DOHH2 (cell line): ENCODE measurements around the gene SIGLEC5.

Experiments
- H3F3A ChIP-seq: fragments of 200-600 bp; sonication (generic), shearing (Covaris generic); 2 replicates; pipeline ENCODE4 v1.6.0; 2016; ENCODE audit warnings: antibody characterized with exemption, mild to moderate bottlenecking; ENCODE audit not compliant: control insufficient read depth, insufficient read depth
- H3K27ac ChIP-seq: fragments of 200-600 bp; sonication (generic); 2 replicates; pipeline ENCODE4 v1.5.1; 2014; ENCODE audit warnings: low read depth, mild to moderate bottlenecking, low read length, moderate library complexity
- H3K27me3 ChIP-seq: fragments of 200-600 bp; sonication (generic); 2 replicates; pipeline ENCODE4 v1.6.1; 2014; ENCODE audit warnings: mild to moderate bottlenecking, low read length, mixed read lengths; ENCODE audit not compliant: control insufficient read depth
- H3K36me3 ChIP-seq: fragments of 200-600 bp; sonication (generic); 2 replicates; pipeline ENCODE4 v1.6.1; 2014; ENCODE audit warnings: mild to moderate bottlenecking, low read length, moderate library complexity, mixed read lengths; ENCODE audit not compliant: control insufficient read depth
- H3K4me1 ChIP-seq: fragments of 200-600 bp; sonication (generic); 2 replicates; pipeline ENCODE4 v1.6.1; 2014; ENCODE audit warnings: mild to moderate bottlenecking, low read length, mixed read lengths; ENCODE audit not compliant: control insufficient read depth
- H3K4me2 ChIP-seq: fragments of 200-600 bp; sonication (generic); 2 replicates; pipeline ENCODE4 v1.6.0; 2014; ENCODE audit warnings: mild to moderate bottlenecking, low read length, moderate library complexity
- H3K4me3 ChIP-seq: fragments of 200-600 bp; sonication (generic); 2 replicates; pipeline ENCODE4 v1.5.1; 2014; ENCODE audit warnings: mild to moderate bottlenecking, low read length, mixed read lengths
- H3K79me2 ChIP-seq: fragments of 200-600 bp; sonication (generic); 2 replicates; pipeline ENCODE4 v1.6.1; 2014; ENCODE audit warnings: mild to moderate bottlenecking, low read length, mixed read lengths; ENCODE audit not compliant: control insufficient read depth
- H3K9me2 ChIP-seq: fragments of 200-600 bp; sonication (generic); replicated peaks from 2 replicates; pipeline ENCODE4 v1.6.1; 2014; ENCODE audit warnings: mild to moderate bottlenecking, low read length, mixed read lengths; ENCODE audit not compliant: control insufficient read depth
- H3K9me3 ChIP-seq: fragments of 200-600 bp; sonication (generic); 2 replicates; pipeline ENCODE4 v1.6.1; 2014; ENCODE audit warnings: antibody characterized with exemption, low read length, mixed read lengths; ENCODE audit not compliant: control insufficient read depth, insufficient read depth
- H4K20me1 ChIP-seq: fragments of 200-600 bp; sonication (generic); 2 replicates; pipeline ENCODE4 v1.6.0; 2014; ENCODE audit warnings: low read depth, mild to moderate bottlenecking, antibody characterized with exemption, low read length, moderate library complexity; ENCODE audit not compliant: control insufficient read depth, insufficient read depth
- CTCF ChIP-seq: fragments of 200-600 bp; sonication (generic); IDR thresholded peaks from one replicate; pipeline ENCODE4 v1.5.1; 2014; ENCODE audit warnings: antibody characterized with exemption, mild to moderate bottlenecking, low read depth, low read length; ENCODE audit not compliant: poor library complexity, severe bottlenecking
- EZH2phosphoT487 ChIP-seq: fragments of 200-600 bp; sonication (generic); IDR thresholded peaks from 2 replicates; pipeline ENCODE4 v1.6.1; 2017; ENCODE audit warnings: borderline replicate concordance, mild to moderate bottlenecking, antibody characterized with exemption, low read length, moderate library complexity, mixed read lengths

The SIGLEC5 gene

GRCh38 chr19:51566489-51567100 is 63.6 kb downstream of the SIGLEC5 start:
- Histone ChIP-seq H3K4me1 (peaks cover 6% of the 10 kb centered on the region), H3K36me3 (no peaks in the 10 kb centered on the region), H3K9me3 (no peaks in the 10 kb centered on the region), H3K9me2 (no peaks in the 10 kb centered on the region), H3K4me3 (no peak overlapping the region), H3K4me2 (no peak overlapping the region), H3K27ac (no peak overlapping the region), H3K27me3 (peaks cover 14% of the 10 kb centered on the region), H4K20me1 (no peaks in the 10 kb centered on the region), H3K79me2 (peaks cover 5% of the 10 kb centered on the region), H3F3A (no peaks in the 10 kb centered on the region)
- TF ChIP-seq EZH2phosphoT487, result no peak
- no peak for TF ChIP-seq CTCF

- H3K9me2 ChIP-seq, result no peaks in the 10 kb centered on the region
- no peak overlapping the region for H3K27ac ChIP-seq
- H3K4me2 ChIP-seq, result no peak overlapping the region
- TF ChIP-seq CTCF, result no peak
- no peak for TF ChIP-seq EZH2phosphoT487
- no peaks in the 10 kb centered on the region for H3F3A ChIP-seq
- peaks cover 3% of the 10 kb centered on the region for H3K4me1 ChIP-seq
- H3K79me2 ChIP-seq, result no peaks in the 10 kb centered on the region
- H3K9me3 ChIP-seq, result no peaks in the 10 kb centered on the region
- H3K27me3 ChIP-seq, result peaks cover 14% of the 10 kb centered on the region
- H3K4me3 ChIP-seq, result no peak overlapping the region
- no peaks in the 10 kb centered on the region for H3K36me3 ChIP-seq
- H4K20me1 ChIP-seq, result no peaks in the 10 kb centered on the region
Observed at GRCh38 chr19:51565583-51565982, 64.6 kb downstream of the SIGLEC5 start.

GRCh38 chr19:51564791-51565190 is 65.4 kb downstream of the SIGLEC5 start:
- Histone ChIP-seq H3K27ac (no peak overlapping the region), H3K4me3 (no peak overlapping the region), H3K9me3 (no peaks in the 10 kb centered on the region), H3K4me1 (no peaks in the 10 kb centered on the region), H3K9me2 (no peaks in the 10 kb centered on the region), H3K36me3 (no peaks in the 10 kb centered on the region), H3K27me3 (peaks cover 14% of the 10 kb centered on the region), H3K79me2 (no peaks in the 10 kb centered on the region), H3F3A (no peaks in the 10 kb centered on the region), H4K20me1 (no peaks in the 10 kb centered on the region), H3K4me2 (no peak overlapping the region)
- TF ChIP-seq CTCF (peak; percentile 33), EZH2phosphoT487 (no peak)
